Measurements from ENCODE around the gene SIN3B.

SIN3B gene

GRCh38 chr19:16917401-16917800, 88.2 kb downstream of the SIN3B start:
- no peak for DNase-seq

- DNase-seq, result no peak
These were observed 90.3 kb downstream of the SIN3B start for GRCh38 chr19:16919496-16919895.

- DNase-seq, result no peak
These were observed 91.8 kb downstream of the SIN3B start for GRCh38 chr19:16920816-16921529.

GRCh38 chr19:16921766-16922591, 92.8 kb downstream of the SIN3B start:
- no peak for DNase-seq

GRCh38 chr19:16922592-16922934, 93.4 kb downstream of the SIN3B start:
- no peak for DNase-seq

GRCh38 chr19:16922949-16923348, 93.8 kb downstream of the SIN3B start:
- no peak for DNase-seq

GRCh38 chr19:16927883-16928282, 98.7 kb downstream of the SIN3B start:
- no peak for DNase-seq

- no peak for DNase-seq
These were observed 99.2 kb downstream of the SIN3B start for GRCh38 chr19:16928351-16928750.

GRCh38 chr19:16928916-16929315, 99.7 kb downstream of the SIN3B start:
- DNase-seq, result no peak

Data from CD4-positive, alpha-beta T cell treated with Interferon alpha-2 for 1 hour (primary cell).